H1 (cell line): ENCODE measurements around the gene SMARCB1. TPM values are rescaled to one million over a fixed set of nuclear protein-coding genes. Genes with fewer than 3 reads are reported as not detected.

Experiments used
- CTCF ChIA-PET: fragments of 300-600 bp; sonication (Branson Sonifier 250); formaldehyde crosslinking; loops from one replicate; lab custom pipeline; 2021; ENCODE audit not compliant: partially characterized antibody; lab: Charles Lee
- POLR2A ChIA-PET: fragments of 300-600 bp; sonication (Branson Sonifier 250); formaldehyde crosslinking; loops from one replicate; lab custom pipeline; 2021; ENCODE audit warnings: inconsistent platforms; ENCODE audit not compliant: partially characterized antibody; lab: Charles Lee
- DNase-seq, 2 experiments: peaks; one replicate each; pipeline versions ENCODE4 v3.0.0 to v3.0.0-alpha.2; 2010 to 2022; ENCODE audit warnings: low spot score in 2 of 2, low read depth in 1 of 2, mixed read lengths in 1 of 2
- FAIRE-seq: peaks from 2 replicates; lab custom pipeline; 2011; peaks lifted over from hg19 to GRCh38; lab: Jason Lieb, UNC
- H2AFZ ChIP-seq: 2 replicates; pipeline ENCODE4 v1.8.1; 2012; ENCODE audit warnings: low read length, inconsistent platforms
- H2AK5ac ChIP-seq: 2 replicates; pipeline ENCODE4 v1.6.1; 2013; ENCODE audit warnings: low read depth, low read length
- H2BK120ac ChIP-seq: replicated peaks from 2 replicates; pipeline ENCODE3; 2013; ENCODE audit warnings: low read depth, low read length, inconsistent platforms
- H2BK12ac ChIP-seq: 2 replicates; pipeline ENCODE4 v1.6.1; 2013; ENCODE audit warnings: low read depth, low read length
- H2BK15ac ChIP-seq: 2 replicates; pipeline ENCODE4 v1.6.1; 2013; ENCODE audit warnings: low read length
- H2BK20ac ChIP-seq: 2 replicates; pipeline ENCODE4 v1.6.1; 2013; ENCODE audit warnings: low read length
- H2BK5ac ChIP-seq: 2 replicates; pipeline ENCODE4 v1.6.1; 2013; ENCODE audit warnings: low read depth, low read length
- H3K14ac ChIP-seq: 2 replicates; pipeline ENCODE4 v1.6.1; 2013; ENCODE audit warnings: inconsistent platforms; ENCODE audit not compliant: insufficient read length
- H3K18ac ChIP-seq: 2 replicates; pipeline ENCODE4 v1.6.1; 2013; ENCODE audit warnings: low read length; ENCODE audit errors: extremely low read depth
- H3K23ac ChIP-seq: 2 replicates; pipeline ENCODE4 v1.6.1; 2013; ENCODE audit warnings: inconsistent platforms; ENCODE audit not compliant: insufficient read length
- H3K23me2 ChIP-seq: 2 replicates; pipeline ENCODE4 v1.6.1; 2013; ENCODE audit warnings: low read depth, low read length
- H3K27ac ChIP-seq: 2 replicates; pipeline ENCODE4 v1.6.1; 2011; ENCODE audit warnings: low read depth, low read length, inconsistent platforms
- H3K27me3 ChIP-seq, 4 experiments: replicated peaks in 1 of 4; 1 replicate in 1 of 4; 2 replicates in 3 of 4; pipeline versions ENCODE4 v1.6.1 to v1.8.1; 2011 to 2013; ENCODE audit warnings: low read length in 3 of 4, mild to moderate bottlenecking in 3 of 4, inconsistent platforms in 2 of 4, mixed read lengths in 2 of 4, moderate library complexity in 1 of 4; ENCODE audit not compliant: control insufficient read depth in 3 of 4, insufficient read depth in 3 of 4; ENCODE audit errors: extremely low read depth in 1 of 4
- H3K36me3 ChIP-seq, 4 experiments: 2 replicates each; pipeline versions ENCODE4 v1.6.1 to v1.8.1; 2011 to 2013; ENCODE audit warnings: mild to moderate bottlenecking in 4 of 4, low read length in 3 of 4, moderate library complexity in 2 of 4, control low read depth in 1 of 4, inconsistent platforms in 1 of 4; ENCODE audit not compliant: insufficient read depth in 4 of 4, control insufficient read depth in 2 of 4
- H3K4ac ChIP-seq: replicated peaks from 2 replicates; pipeline ENCODE3; 2013; ENCODE audit warnings: low read length, low read depth, mixed read lengths, inconsistent platforms; ENCODE audit not compliant: insufficient read length
- H3K4me1 ChIP-seq, 4 experiments: replicated peaks in 1 of 4; 1 replicate in 1 of 4; 2 replicates in 3 of 4; pipeline versions ENCODE4 v1.6.1 to v1.8.1; 2011 to 2013; ENCODE audit warnings: low read length in 3 of 4, inconsistent platforms in 2 of 4, mixed read lengths in 1 of 4; ENCODE audit not compliant: insufficient read depth in 4 of 4, control insufficient read depth in 3 of 4
- H3K4me2 ChIP-seq, 2 experiments: 2 replicates each; pipeline versions ENCODE4 v1.6.1 to v1.8.1; 2011 to 2013; ENCODE audit warnings: low read depth in 2 of 2, low read length in 2 of 2, control low read depth in 1 of 2, inconsistent platforms in 1 of 2, mild to moderate bottlenecking in 1 of 2; ENCODE audit not compliant: insufficient read depth in 1 of 2
- H3K4me3 ChIP-seq, 4 experiments: fragments of 200-600, 300-600 bp in 1 of 4; sonication (generic), shearing (Covaris generic), sonication (Bioruptor Twin) in 1 of 4; 2 replicates each; pipeline versions ENCODE4 v1.5.1 to v1.8.1; 2011 to 2016; ENCODE audit warnings: low read length in 4 of 4, low read depth in 3 of 4, control low read depth in 2 of 4, inconsistent platforms in 2 of 4, mild to moderate bottlenecking in 2 of 4, mixed read lengths in 1 of 4, moderate library complexity in 1 of 4; ENCODE audit not compliant: insufficient read depth in 2 of 4; ENCODE audit errors: extremely low read depth in 1 of 4
- H3K56ac ChIP-seq: replicated peaks from 2 replicates; pipeline ENCODE3; 2013; ENCODE audit warnings: low read depth, mild to moderate bottlenecking, mixed read lengths, low read length, inconsistent platforms; ENCODE audit not compliant: insufficient read length
- H3K79me1 ChIP-seq: 2 replicates; pipeline ENCODE4 v1.6.1; 2013; ENCODE audit warnings: low read depth, low read length, control low read depth
- H3K79me2 ChIP-seq, 2 experiments: 2 replicates each; pipeline versions ENCODE4 v1.6.1 to v1.8.1; 2012 to 2013; ENCODE audit warnings: low read length in 2 of 2, mild to moderate bottlenecking in 2 of 2, inconsistent platforms in 1 of 2; ENCODE audit not compliant: insufficient read depth in 2 of 2, control insufficient read depth in 1 of 2
- H3K9ac ChIP-seq, 4 experiments: replicated peaks in 1 of 4; 1 replicate in 1 of 4; 2 replicates in 3 of 4; pipeline versions ENCODE4 v1.6.1 to v1.8.1; 2011 to 2013; ENCODE audit warnings: low read depth in 3 of 4, low read length in 3 of 4, control low read depth in 2 of 4, mild to moderate bottlenecking in 2 of 4, moderate library complexity in 2 of 4, inconsistent platforms in 1 of 4; ENCODE audit errors: extremely low read depth in 1 of 4
- H3K9me3 ChIP-seq, 2 experiments: 2 replicates each; pipeline versions ENCODE4 v1.6.1 to v1.8.1; 2012 to 2013; ENCODE audit warnings: mild to moderate bottlenecking in 2 of 2, moderate library complexity in 2 of 2, control low read depth in 1 of 2, inconsistent platforms in 1 of 2, low read depth in 1 of 2, low read length in 1 of 2, mixed read lengths in 1 of 2; ENCODE audit not compliant: insufficient read depth in 2 of 2
- H4K20me1 ChIP-seq, 2 experiments: replicated peaks in 1 of 2; 2 replicates each; pipeline versions ENCODE3 to v1.8.1; 2011 to 2013; ENCODE audit warnings: inconsistent platforms in 2 of 2, low read length in 2 of 2, mild to moderate bottlenecking in 1 of 2; ENCODE audit not compliant: insufficient read depth in 2 of 2, control insufficient read depth in 1 of 2
- H4K5ac ChIP-seq: 2 replicates; pipeline ENCODE4 v1.6.1; 2013; ENCODE audit warnings: low read length, low read depth, mixed read lengths, inconsistent platforms; ENCODE audit not compliant: insufficient read length
- H4K8ac ChIP-seq: 2 replicates; pipeline ENCODE4 v1.8.0; 2013; ENCODE audit warnings: mild to moderate bottlenecking, moderate library complexity, low read length, inconsistent platforms; ENCODE audit not compliant: insufficient read depth; ENCODE audit errors: extremely low read depth
- H4K91ac ChIP-seq: replicated peaks from 2 replicates; pipeline ENCODE3; 2013; ENCODE audit warnings: low read length, mixed read lengths, inconsistent platforms; ENCODE audit not compliant: insufficient read length
- ATF2 ChIP-seq: IDR thresholded peaks from 2 replicates; pipeline ENCODE4 v1.6.1; 2012; ENCODE audit warnings: low read length, inconsistent platforms
- CHD2 ChIP-seq: IDR thresholded peaks from 2 replicates; pipeline ENCODE4 v1.6.1; 2012; ENCODE audit warnings: low read length, improper control_type of control experiment
- JUN ChIP-seq: IDR thresholded peaks from 2 replicates; pipeline ENCODE4 v1.6.1; 2011; ENCODE audit warnings: low read depth, mild to moderate bottlenecking, improper control_type of control experiment, low read length
- KDM4A ChIP-seq: IDR thresholded peaks from one replicate; pipeline ENCODE4 v1.7.1; 2012; ENCODE audit warnings: low read depth, mild to moderate bottlenecking, moderate library complexity, low read length, inconsistent platforms; ENCODE audit not compliant: severe bottlenecking
- KDM5A ChIP-seq: fragments of 200-600 bp; IDR thresholded peaks from 2 replicates; pipeline ENCODE4 v1.7.1; 2012; ENCODE audit warnings: mild to moderate bottlenecking, low read length, inconsistent platforms, mixed read lengths
- SRF ChIP-seq: IDR thresholded peaks from 2 replicates; pipeline ENCODE4 v1.6.1; 2011; ENCODE audit warnings: mild to moderate bottlenecking, low read depth, low read length, moderate library complexity
- WGBS, 2 experiments: shearing (Covaris generic) in 1 of 2; methylation state at CpG; one replicate each; pipeline versions ENCODE4 v1.1.6 to v1.1.7; 2013 to 2015; ENCODE audit warnings: low lambda C conversion rate in 2 of 2, mixed read lengths in 2 of 2, inconsistent platforms in 1 of 2, low coverage in 1 of 2, missing lambda C conversion rate in 1 of 2; ENCODE audit not compliant: insufficient replicate concordance in 2 of 2, insufficient coverage in 1 of 2, insufficient read length in 1 of 2; ENCODE audit errors: extremely low coverage in 1 of 2, missing lambda C conversion rate in 1 of 2; 5-methylcytosine and 5-hydroxymethylcytosine counted together
- polyA plus RNA-seq, 7 experiments: library from polyadenylated mRNA; depleted of rRNA in 3 of 7; stranded (reverse) in 5 of 7; unstranded in 2 of 7; fragments of >200 nt in 5 of 7; fragments of 200-250 nt in 2 of 7; gene quantifications; 1 replicate in 5 of 7; 2 replicates in 1 of 7; 4 replicates in 1 of 7; pipeline versions ENCODE4 v1.2.1 to v1.2.3, GENCODE V29; 2011 to 2013; ENCODE audit warnings: missing spikeins in 2 of 7, mixed read lengths in 2 of 7
- total RNA-seq: library from RNA; stranded (reverse); fragmentation: NEBNext Ultra II Directional; extraction: Animal tissue kit (Norgen Biotek cat#: 25700); gene quantifications from 2 replicates; pipeline ENCODE4 v1.2.1, GENCODE V29; 2021

SMARCB1 gene
- total and polyA plus RNA-seq, 2 of the 8 experiments (the other 6 are each of a cell fraction or from before 2014, with no cell fraction given), result 116 to 145 TPM

GRCh38 chr22:23755711-23756110 is 31.1 kb upstream of the SMARCB1 start:
- H3K79me1 ChIP-seq, result no peaks in the 10 kb centered on the region
- no peak overlapping the region for H2BK5ac ChIP-seq
- TF ChIP-seq JUN (no peak), KDM5A (no peak), SRF (no peak), ATF2 (no peak), KDM4A (no peak), CHD2 (no peak)
- H3K56ac ChIP-seq, result no peak overlapping the region
- no peak overlapping the region for H2AK5ac ChIP-seq
- H3K4me2 ChIP-seq, result no peak overlapping the region
- 95% methylated on average over 2 of the region's 8 CpGs; no CpG with 5 or more reads in 1 of the 2 experiments for whole genome bisulfite sequencing, 2 experiments
- no peak overlapping the region for H2BK120ac ChIP-seq
- no peak overlapping the region for H2AFZ ChIP-seq
- no peak overlapping the region for H3K27ac ChIP-seq
- H2BK12ac ChIP-seq, result no peak overlapping the region
- no peak overlapping the region for H4K5ac ChIP-seq
- ChIA-PET CTCF (interaction anchor here (0.8 to 2.0 kb wide), 2 partner anchors 11 to 15 kb away, joined by 3 to 6 read pairs; no protein-coding TSS in a partner anchor), POLR2A (interaction anchor here (1.8 to 5.3 kb wide), 3 partner anchors 11 to 102 kb away, joined by 5 to 22 read pairs (median 5); partner anchors contain the start of genes CHCHD10 and SLC2A11)
- H3K14ac ChIP-seq, result no peak overlapping the region
- peaks cover 0 to 6% (median under 1%) of the 10 kb centered on the region in 4 experiments; a peak in 4 of 7 replicates for H3K4me1 ChIP-seq
- DNase-seq (no peak), FAIRE-seq (no peak)
- no peak overlapping the region for H4K8ac ChIP-seq
- H3K23ac ChIP-seq, result no peak overlapping the region
- no peaks in the 10 kb centered on the region for H3K9me3 ChIP-seq
- no peak overlapping the region for H4K91ac ChIP-seq
- no peaks in the 10 kb centered on the region for H3K79me2 ChIP-seq
- no peak overlapping the region for H2BK20ac ChIP-seq
- no peak overlapping the region for H3K9ac ChIP-seq
- H3K18ac ChIP-seq, result no peak overlapping the region
- no peaks in the 10 kb centered on the region for H4K20me1 ChIP-seq
- no peak overlapping the region for H3K4me3 ChIP-seq
- no peaks in the 10 kb centered on the region for H3K27me3 ChIP-seq
- H3K4ac ChIP-seq, result no peak overlapping the region
- peaks cover 6% of the 10 kb centered on the region; the same call in 1 of the 2 replicates for H3K23me2 ChIP-seq
- no peak overlapping the region for H2BK15ac ChIP-seq
- no peaks in the 10 kb centered on the region for H3K36me3 ChIP-seq
